CD14-positive monocyte (primary cell): ENCODE results near the gene FGD4. TPM values are rescaled to one million over a fixed set of nuclear protein-coding genes. Genes with fewer than 3 reads are reported as not detected.
"Not testable (repeated sequence)": the region's sequence is repeated elsewhere in the genome, so short reads cannot be mapped to it uniquely, and the experiment has no call there.

ENCODE experiments used
- DNase-seq, 3 donors: peaks; one replicate each; pipeline ENCODE4 v3.0.0-alpha.2; 2011 to 2022
- H2AFZ ChIP-seq: 2 replicates; pipeline ENCODE4 v1.6.0; 2012; ENCODE audit warnings: mild to moderate bottlenecking, low read depth, low read length, inconsistent platforms; ENCODE audit not compliant: insufficient read depth, poor library complexity, severe bottlenecking
- H3K27ac ChIP-seq, 2 donors: 1 replicate in 1 of 2; 2 replicates in 1 of 2; pipeline ENCODE4 v1.5.1; 2012 to 2013; ENCODE audit warnings: low read length in 2 of 2, control low read depth in 1 of 2, inconsistent platforms in 1 of 2, low read depth in 1 of 2, mild to moderate bottlenecking in 1 of 2
- H3K27me3 ChIP-seq, 2 donors: one replicate each; pipeline versions ENCODE4 v1.6.0 to v1.6.1; 2011 to 2013; ENCODE audit warnings: low read length in 2 of 2; ENCODE audit not compliant: control insufficient read depth in 2 of 2, insufficient read depth in 2 of 2
- H3K36me3 ChIP-seq, 2 donors: replicated peaks in 1 of 2; 1 replicate in 1 of 2; 2 replicates in 1 of 2; pipeline versions ENCODE4 v1.5.1 to v1.6.1; 2012 to 2013; ENCODE audit warnings: low read length in 2 of 2, control low read depth in 1 of 2, inconsistent platforms in 1 of 2, mild to moderate bottlenecking in 1 of 2; ENCODE audit not compliant: insufficient read depth in 2 of 2, control insufficient read depth in 1 of 2
- H3K4me1 ChIP-seq, 2 donors: 1 replicate in 1 of 2; 2 replicates in 1 of 2; pipeline versions ENCODE4 v1.5.1 to v1.6.1; 2012 to 2013; ENCODE audit warnings: low read length in 2 of 2, control low read depth in 1 of 2, inconsistent platforms in 1 of 2, mild to moderate bottlenecking in 1 of 2, moderate library complexity in 1 of 2; ENCODE audit not compliant: insufficient read depth in 2 of 2, control insufficient read depth in 1 of 2
- H3K4me2 ChIP-seq: replicated peaks from 2 replicates; pipeline ENCODE3; 2012; ENCODE audit warnings: low read length, moderate library complexity, mild to moderate bottlenecking; ENCODE audit not compliant: poor library complexity, severe bottlenecking; ENCODE audit errors: extremely low read depth
- H3K4me3 ChIP-seq, 3 experiments: fragments of 200-600 bp in 1 of 3; sonication (generic) in 1 of 3; replicated peaks in 1 of 3; 1 replicate in 2 of 3; 2 replicates in 1 of 3; pipeline ENCODE4 v1.5.1; 2011 to 2013; ENCODE audit warnings: low read length in 3 of 3, mild to moderate bottlenecking in 3 of 3, control low read depth in 2 of 3, low read depth in 2 of 3, inconsistent platforms in 1 of 3, moderate library complexity in 1 of 3
- H3K79me2 ChIP-seq: 2 replicates; pipeline ENCODE4 v1.6.0; 2012; ENCODE audit warnings: mild to moderate bottlenecking, control low read depth, inconsistent platforms, low read length, moderate library complexity; ENCODE audit not compliant: insufficient read depth
- H3K9ac ChIP-seq: 2 replicates; pipeline ENCODE4 v1.6.0; 2017; ENCODE audit warnings: low read length, mild to moderate bottlenecking; ENCODE audit not compliant: insufficient read depth, poor library complexity, severe bottlenecking
- H3K9me3 ChIP-seq, 2 donors: replicated peaks in 1 of 2; 1 replicate in 1 of 2; 2 replicates in 1 of 2; pipeline versions ENCODE4 v1.5.1 to v1.6.1; 2012 to 2013; ENCODE audit warnings: low read length in 2 of 2, control low read depth in 1 of 2; ENCODE audit not compliant: control insufficient read depth in 1 of 2, insufficient read depth in 1 of 2
- H4K20me1 ChIP-seq: 2 replicates; pipeline ENCODE4 v1.6.0; 2012; ENCODE audit warnings: mild to moderate bottlenecking, low read length, control low read depth, moderate library complexity; ENCODE audit not compliant: insufficient read depth
- H3K27ac Mint-ChIP-seq, 7 donors: one replicate each; pipeline ENCODE4 v1.8.0; 2020; ENCODE audit warnings: mild to moderate bottlenecking in 7 of 7, mixed read lengths in 7 of 7, moderate library complexity in 6 of 7, inconsistent platforms in 2 of 7
- H3K27me3 Mint-ChIP-seq, 3 donors: one replicate each; pipeline ENCODE4 v1.8.0; 2021 to 2022; ENCODE audit warnings: low read depth in 3 of 3, mild to moderate bottlenecking in 3 of 3, mixed read lengths in 3 of 3, moderate library complexity in 3 of 3, inconsistent platforms in 1 of 3
- H3K36me3 Mint-ChIP-seq, 2 donors: one replicate each; pipeline ENCODE4 v1.8.0; 2020; ENCODE audit warnings: mixed read lengths in 2 of 2, inconsistent platforms in 1 of 2, mild to moderate bottlenecking in 1 of 2
- H3K4me1 Mint-ChIP-seq: one replicate; pipeline ENCODE4 v1.8.0; 2020; ENCODE audit warnings: mild to moderate bottlenecking, mixed read lengths
- H3K4me3 Mint-ChIP-seq, 2 donors: one replicate each; pipeline ENCODE4 v1.8.0; 2020; ENCODE audit warnings: mild to moderate bottlenecking in 2 of 2, mixed read lengths in 2 of 2, moderate library complexity in 1 of 2
- H3K9me3 Mint-ChIP-seq, 7 donors: one replicate each; pipeline ENCODE4 v1.8.0; 2020 to 2022; ENCODE audit warnings: mixed read lengths in 7 of 7, mild to moderate bottlenecking in 6 of 7, moderate library complexity in 6 of 7, inconsistent platforms in 2 of 7
- WGBS: methylation state at CpG from one replicate; pipeline ENCODE4 v1.1.5; 2013; ENCODE audit warnings: missing lambda C conversion rate; ENCODE audit not compliant: insufficient coverage; 5-methylcytosine and 5-hydroxymethylcytosine counted together
- intact Hi-C, 2 donors: fragments of 100-400 bp; cut with micrococcal nuclease; formaldehyde crosslinking; loops; one replicate each; pipeline versions ENCODE4 v1.15.0 to v1.15.1; 2023
- polyA plus RNA-seq, 3 donors: library from polyadenylated mRNA; depleted of rRNA in 1 of 3; unstranded in 2 of 3; stranded (reverse) in 1 of 3; fragments of 300-500 nt in 2 of 3; fragments of >200 nt in 1 of 3; fragmentation: Illumina TruSeq in 2 of 3; gene quantifications; 1 replicate in 2 of 3; 2 replicates in 1 of 3; pipeline ENCODE4 v1.2.3, GENCODE V29; 2012 to 2021
- TF ChIP-seq, protein P1 (sequence below): fragments of 200-600 bp; IDR thresholded peaks from one replicate; pipeline ENCODE4 v1.8.0; 2022; ENCODE audit warnings: antibody characterized with exemption, mild to moderate bottlenecking

FGD4 gene
- polyA plus RNA-seq, 3 donors, result 5.3 to 34.4 (median 6.0) TPM

DNA sequence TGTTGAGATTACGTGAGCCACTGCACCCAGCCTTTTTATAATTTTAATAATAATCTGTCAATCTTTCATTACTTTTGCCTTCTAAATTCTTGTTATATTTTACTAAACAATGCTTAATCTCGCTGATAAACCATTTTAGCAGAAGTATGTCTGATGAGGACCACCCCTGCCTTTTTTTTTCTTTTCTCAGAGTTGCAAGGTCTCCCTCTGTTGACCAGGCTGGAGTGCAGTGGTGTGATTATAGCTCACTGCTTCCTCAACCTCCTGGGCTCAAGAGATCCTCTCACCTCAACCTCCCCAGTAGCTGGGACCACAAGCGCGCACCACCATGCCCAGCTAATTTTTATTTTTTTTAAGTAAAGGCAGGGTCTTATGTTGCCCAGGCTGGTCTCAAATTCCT, 161.2 kb downstream of the FGD4 start:
- 100% methylated on average over 1 of the region's 4 CpGs for WGBS
- no peaks in the 10 kb centered on the region for H3K27me3 Mint-ChIP-seq
- H3K9me3 Mint-ChIP-seq, result peaks cover 0 to 5% (median 2%) of the 10 kb centered on the region in 7 donors

DNA sequence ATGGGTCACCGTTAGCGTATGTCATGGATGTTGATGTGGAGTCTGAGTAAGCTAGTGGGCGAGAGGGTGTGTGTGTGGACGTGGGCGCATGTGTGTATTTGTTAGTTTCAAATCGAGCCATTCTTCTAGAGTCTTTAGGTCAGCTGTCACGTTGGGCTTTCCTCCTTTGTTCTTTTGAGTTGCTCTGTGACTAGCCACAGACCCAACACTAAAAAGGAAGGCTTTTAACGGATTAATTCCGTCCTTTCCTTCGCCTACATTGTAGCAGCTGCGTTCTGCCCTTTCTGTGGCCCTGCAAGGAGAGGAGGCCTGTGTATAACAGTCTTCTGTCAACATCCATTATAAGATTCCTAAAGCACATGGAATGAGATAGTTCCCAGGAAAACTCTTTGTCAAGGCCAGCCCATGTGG, 162.6 kb downstream of the FGD4 start:
- intact Hi-C loops, result no loop called here
- Mint-ChIP-seq H3K27me3 (no peaks in the 10 kb centered on the region), H3K27ac (peak overlapping the region in 5 of 7 donors; percentile 1 to 53 (median 17)), H3K36me3 (peaks cover 47 to 61% of the 10 kb centered on the region in 2 donors), H3K4me3 (no peak overlapping the region), H3K4me1 (peaks cover 26% of the 10 kb centered on the region), H3K9me3 (peaks cover 0 to 5% (median 2%) of the 10 kb centered on the region in 7 donors)
- Histone ChIP-seq H3K79me2 (peaks cover 58% of the 10 kb centered on the region), H3K36me3 (peaks cover 37 to 54% of the 10 kb centered on the region in 2 donors), H3K9me3 (no peaks in the 10 kb centered on the region), H3K4me2 (no peak overlapping the region), H4K20me1 (peaks cover 70% of the 10 kb centered on the region), H3K27ac (peak overlapping the region in 1 of 2 donors; percentile 49), H3K4me3 (no peak overlapping the region), H2AFZ (no peak overlapping the region), H3K27me3 (no peaks in the 10 kb centered on the region), H3K9ac (no peak overlapping the region), H3K4me1 (peaks cover 21 to 25% of the 10 kb centered on the region in 2 donors)
- TF ChIP-seq, protein P1, sequence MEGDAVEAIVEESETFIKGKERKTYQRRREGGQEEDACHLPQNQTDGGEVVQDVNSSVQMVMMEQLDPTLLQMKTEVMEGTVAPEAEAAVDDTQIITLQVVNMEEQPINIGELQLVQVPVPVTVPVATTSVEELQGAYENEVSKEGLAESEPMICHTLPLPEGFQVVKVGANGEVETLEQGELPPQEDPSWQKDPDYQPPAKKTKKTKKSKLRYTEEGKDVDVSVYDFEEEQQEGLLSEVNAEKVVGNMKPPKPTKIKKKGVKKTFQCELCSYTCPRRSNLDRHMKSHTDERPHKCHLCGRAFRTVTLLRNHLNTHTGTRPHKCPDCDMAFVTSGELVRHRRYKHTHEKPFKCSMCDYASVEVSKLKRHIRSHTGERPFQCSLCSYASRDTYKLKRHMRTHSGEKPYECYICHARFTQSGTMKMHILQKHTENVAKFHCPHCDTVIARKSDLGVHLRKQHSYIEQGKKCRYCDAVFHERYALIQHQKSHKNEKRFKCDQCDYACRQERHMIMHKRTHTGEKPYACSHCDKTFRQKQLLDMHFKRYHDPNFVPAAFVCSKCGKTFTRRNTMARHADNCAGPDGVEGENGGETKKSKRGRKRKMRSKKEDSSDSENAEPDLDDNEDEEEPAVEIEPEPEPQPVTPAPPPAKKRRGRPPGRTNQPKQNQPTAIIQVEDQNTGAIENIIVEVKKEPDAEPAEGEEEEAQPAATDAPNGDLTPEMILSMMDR, result no peak
- DNase-seq, result no peak
- 100% methylated on average over 4 of the region's 11 CpGs for WGBS

More for the DNA sequence above, 161.2 kb downstream of the FGD4 start:
- H3K4me3 Mint-ChIP-seq, result no peak overlapping the region
- TF ChIP-seq, protein P1, result no peak
- Histone ChIP-seq H3K79me2 (peaks cover 62% of the 10 kb centered on the region), H2AFZ (no peak overlapping the region), H4K20me1 (peaks cover 61% of the 10 kb centered on the region), H3K27me3 (no peaks in the 10 kb centered on the region), H3K36me3 (peaks cover 23 to 53% of the 10 kb centered on the region in 2 donors), H3K9me3 (no peaks in the 10 kb centered on the region), H3K27ac (peak overlapping the region in 1 of 2 donors; percentile 79), H3K4me1 (peaks cover 21 to 25% of the 10 kb centered on the region in 2 donors), H3K9ac (no peak overlapping the region), H3K4me2 (no peak overlapping the region), H3K4me3 (no peak overlapping the region)
- H3K36me3 Mint-ChIP-seq, result peaks cover 41 to 62% of the 10 kb centered on the region in 2 donors
- H3K4me1 Mint-ChIP-seq, result peaks cover 26% of the 10 kb centered on the region
- peak overlapping the region in 4 of 7 donors; percentile 68 to 85 (median 72) for H3K27ac Mint-ChIP-seq
- intact Hi-C loops, result no loop called here
- no peak for DNase-seq

DNA sequence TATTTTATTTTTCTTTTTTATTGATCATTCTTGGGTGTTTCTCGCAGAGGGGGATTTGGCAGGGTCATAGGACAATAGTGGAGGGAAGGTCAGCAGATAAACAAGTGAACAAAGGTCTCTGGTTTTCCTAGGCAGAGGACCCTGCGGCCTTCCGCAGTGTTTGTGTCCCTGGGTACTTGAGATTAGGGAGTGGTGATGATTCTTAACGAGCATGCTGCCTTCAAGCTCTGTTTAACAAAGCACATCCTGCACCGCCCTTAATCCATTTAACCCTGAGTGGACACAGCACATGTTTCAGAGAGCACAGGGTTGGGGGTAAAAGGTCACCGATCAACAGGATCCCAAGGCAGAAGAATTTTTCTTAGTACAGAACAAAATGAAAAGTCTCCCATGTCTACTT, 163.1 kb downstream of the FGD4 start:
- H3K4me3 Mint-ChIP-seq, H3K9me3 Mint-ChIP-seq, H3K27me3 ChIP-seq, intact Hi-C loops, DNase-seq, H3K9me3 ChIP-seq, H3K9ac ChIP-seq, H3K4me2 ChIP-seq, H2AFZ ChIP-seq, H3K4me3 ChIP-seq, H3K27me3 Mint-ChIP-seq: not testable (repeated sequence)
- H3K79me2 ChIP-seq, result peaks cover 60% of the 10 kb centered on the region
- H3K27ac Mint-ChIP-seq, result peak overlapping the region in 1 of 7 donors; percentile 17
- peak overlapping the region in 1 of 2 donors; percentile 49 for H3K27ac ChIP-seq
- H3K4me1 ChIP-seq, result peaks cover 21 to 25% of the 10 kb centered on the region in 2 donors
- peaks cover 42 to 58% of the 10 kb centered on the region in 2 donors for H3K36me3 ChIP-seq
- WGBS, result no CpG with 5 or more reads among the region's 6 CpGs
- peaks cover 26% of the 10 kb centered on the region for H3K4me1 Mint-ChIP-seq
- peaks cover 52 to 65% of the 10 kb centered on the region in 2 donors for H3K36me3 Mint-ChIP-seq
- H4K20me1 ChIP-seq, result peaks cover 75% of the 10 kb centered on the region
